Heart left ventricle (tissue), 16 donors: ENCODE data around the gene SEPTIN5. TPM values are rescaled to one million over a fixed set of nuclear protein-coding genes. Genes with fewer than 3 reads are reported as not detected.

Source experiments
- ATAC-seq, 4 donors: fragments of 200-7000 bp; cut with Tn5 transposase; one replicate each; pipeline ENCODE4 v1.9.1; 2020 to 2022; ENCODE audit warnings: moderate library complexity in 4 of 4, mild to moderate bottlenecking in 3 of 4, moderate number of reproducible peaks in 1 of 4
- DNase-seq, 5 donors: peaks; one replicate each; pipeline ENCODE4 v3.0.0-alpha.2; 2020
- H3K27ac ChIP-seq, 12 donors: fragments of 200-600 bp; sonication (generic) in 4 of 12; one replicate each; pipeline versions ENCODE4 v1.5.0 to v1.8.0; 2016 to 2022; ENCODE audit warnings: mild to moderate bottlenecking in 2 of 12
- H3K27me3 ChIP-seq, 9 donors: fragments of 200-600 bp; sonication (generic) in 2 of 9; one replicate each; pipeline versions ENCODE4 v1.5.1 to v1.8.0; 2016 to 2022; ENCODE audit warnings: mild to moderate bottlenecking in 3 of 9
- H3K36me3 ChIP-seq, 9 donors: fragments of 200-600 bp; sonication (generic) in 2 of 9; one replicate each; pipeline versions ENCODE4 v1.5.0 to v1.8.0; 2018 to 2022; ENCODE audit warnings: mild to moderate bottlenecking in 2 of 9
- H3K4me1 ChIP-seq, 12 donors: fragments of 200-600 bp; sonication (generic) in 4 of 12; one replicate each; pipeline versions ENCODE4 v1.5.0 to v1.8.0; 2016 to 2022; ENCODE audit warnings: mild to moderate bottlenecking in 3 of 12
- H3K4me3 ChIP-seq, 12 donors: fragments of 200-600 bp; sonication (generic) in 4 of 12; one replicate each; pipeline versions ENCODE4 v1.5.0 to v1.8.0; 2017 to 2022; ENCODE audit warnings: mild to moderate bottlenecking in 9 of 12, moderate library complexity in 4 of 12
- H3K9me3 ChIP-seq, 12 donors: fragments of 200-600 bp; sonication (generic) in 4 of 12; one replicate each; pipeline versions ENCODE4 v1.5.0 to v1.8.0; 2016 to 2022; ENCODE audit warnings: mild to moderate bottlenecking in 1 of 12
- POLR2A ChIP-seq, 2 donors: fragments of 450-650 bp; IDR thresholded peaks; one replicate each; pipeline ENCODE4 v1.6.1; 2017; ENCODE audit warnings: antibody characterized with exemption in 2 of 2, mild to moderate bottlenecking in 2 of 2, moderate library complexity in 2 of 2
- WGBS, 4 donors: extraction: QIAGEN DNeasy Blood & Tissue Kit in 2 of 4; methylation state at CpG; one replicate each; pipeline versions ENCODE4 v1.1.5 to v1.1.7; 2013 to 2018; 5-methylcytosine and 5-hydroxymethylcytosine counted together
- intact Hi-C, 10 donors: fragments of 100-400 bp; cut with DNase I; formaldehyde crosslinking; loops; one replicate each; pipeline versions ENCODE4 v1.11.1 to v1.14.2; 2022
- polyA plus RNA-seq, 2 donors: library from polyadenylated mRNA; stranded (reverse); fragments of 200-250 nt; gene quantifications; one replicate each; pipeline ENCODE4 v1.2.3, GENCODE V29; 2013
- total RNA-seq, 9 donors: library from RNA; depleted of rRNA in 2 of 9; stranded (reverse); fragments of >200 nt in 2 of 9; fragmentation: NEBNext Ultra II Directional in 3 of 9; extraction: Animal tissue kit (Norgen Biotek cat#: 25700) in 3 of 9; gene quantifications; one replicate each; pipeline versions ENCODE4 v1.1.0 to v1.2.4, GENCODE V29; 2016 to 2023
- TF ChIP-seq, protein P1 (sequence below), 12 donors: fragments of 200-600 bp; sonication (generic) in 4 of 12; IDR thresholded peaks; one replicate each; pipeline versions ENCODE4 v1.5.0 to v1.8.0; 2018 to 2022; ENCODE audit warnings: antibody characterized with exemption in 12 of 12, mild to moderate bottlenecking in 5 of 12
- donor health status: ischemic (EF 13 %, LVEDD 7.1; RV severe dilation, severe dysfunction).
- donor health status: healthy with polysubstance abuse.
- donor health status: DM: no; HTN: yes; CAD: no.
- donor health status: DM: no; HTN: no; CAD: no.
- donor health status: ischemic (EF 25% LVEDD 6.9; RV normal size, moderate dysfunction).
- donor health status: ischemic (EF 25% LVEDD 5.7; RV mildly dilated, moderate dysfunction).
- donor health status: healthy.
- donor health status: DM: yes; HTN: yes; CAD: no.
- donor health status: ischemic (EF 35%, LVEDD 5.7; RV mildly dilated, moderate dysfunction).
- donor health status: nonischemic (EF 11% LVEDD 7.7; RV severe dilation, severe dysfunction).
- donor health status: DM: yes; HTN: yes; CAD: no.
- donor health status: PGD.
- donor health status: ischemic (EF 29% LVEDD 5.4; RV normal size, mild dysfunction).
- donor health status: nonischemic (EF 23%, LVEDD 6.1; RV moderate dilation, normal function).

SEPTIN5 gene
- total and polyA plus RNA-seq, 11 donors = 75.7 to 272 (median 127) TPM

DNA sequence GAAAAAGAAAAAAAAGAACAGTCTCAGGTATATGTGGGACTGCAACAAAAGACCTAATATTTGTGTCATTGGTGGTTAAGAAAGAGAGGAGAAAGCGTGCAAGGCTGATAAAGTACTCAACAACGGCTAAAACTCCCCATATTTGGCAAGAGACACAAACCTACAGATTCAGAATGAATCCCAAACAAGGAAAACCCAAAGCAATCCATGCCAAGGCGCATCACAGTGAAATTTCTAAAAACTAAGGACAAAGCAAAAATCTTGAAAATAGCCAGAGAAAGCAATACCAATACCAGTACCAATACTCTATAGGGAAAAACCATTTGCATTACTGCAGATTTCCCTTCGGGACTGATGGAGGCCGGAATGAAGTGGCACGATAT lies 32.4 kb upstream of the SEPTIN5 start:
- TF ChIP-seq, protein P1, sequence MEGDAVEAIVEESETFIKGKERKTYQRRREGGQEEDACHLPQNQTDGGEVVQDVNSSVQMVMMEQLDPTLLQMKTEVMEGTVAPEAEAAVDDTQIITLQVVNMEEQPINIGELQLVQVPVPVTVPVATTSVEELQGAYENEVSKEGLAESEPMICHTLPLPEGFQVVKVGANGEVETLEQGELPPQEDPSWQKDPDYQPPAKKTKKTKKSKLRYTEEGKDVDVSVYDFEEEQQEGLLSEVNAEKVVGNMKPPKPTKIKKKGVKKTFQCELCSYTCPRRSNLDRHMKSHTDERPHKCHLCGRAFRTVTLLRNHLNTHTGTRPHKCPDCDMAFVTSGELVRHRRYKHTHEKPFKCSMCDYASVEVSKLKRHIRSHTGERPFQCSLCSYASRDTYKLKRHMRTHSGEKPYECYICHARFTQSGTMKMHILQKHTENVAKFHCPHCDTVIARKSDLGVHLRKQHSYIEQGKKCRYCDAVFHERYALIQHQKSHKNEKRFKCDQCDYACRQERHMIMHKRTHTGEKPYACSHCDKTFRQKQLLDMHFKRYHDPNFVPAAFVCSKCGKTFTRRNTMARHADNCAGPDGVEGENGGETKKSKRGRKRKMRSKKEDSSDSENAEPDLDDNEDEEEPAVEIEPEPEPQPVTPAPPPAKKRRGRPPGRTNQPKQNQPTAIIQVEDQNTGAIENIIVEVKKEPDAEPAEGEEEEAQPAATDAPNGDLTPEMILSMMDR (IDR thresholded peaks at IDR 0.05) = no peak
- no peak for TF ChIP-seq POLR2A (IDR thresholded peaks at IDR 0.05)
- DNase-seq = no peak
- no peak overlapping the region for H3K27ac ChIP-seq
- intact Hi-C loops = loop anchor here in 3 of 10 donors (2.0 to 5.0 kb wide), 2 partner anchors 35 kb away; no protein-coding TSS in a partner anchor
- WGBS, 4 donors = 82 to 89% (median 85%) methylated on average over 6 of the region's 6 CpGs
- no peak for ATAC-seq
- H3K36me3 ChIP-seq = no peaks in the 10 kb centered on the region
- no peaks in the 10 kb centered on the region for H3K9me3 ChIP-seq
- H3K4me3 ChIP-seq = no peak overlapping the region
- peaks cover 0 to 5% (median 0%) of the 10 kb centered on the region in 12 donors for H3K4me1 ChIP-seq
- peaks cover 0 to 16% (median 3%) of the 10 kb centered on the region in 9 donors for H3K27me3 ChIP-seq

DNA sequence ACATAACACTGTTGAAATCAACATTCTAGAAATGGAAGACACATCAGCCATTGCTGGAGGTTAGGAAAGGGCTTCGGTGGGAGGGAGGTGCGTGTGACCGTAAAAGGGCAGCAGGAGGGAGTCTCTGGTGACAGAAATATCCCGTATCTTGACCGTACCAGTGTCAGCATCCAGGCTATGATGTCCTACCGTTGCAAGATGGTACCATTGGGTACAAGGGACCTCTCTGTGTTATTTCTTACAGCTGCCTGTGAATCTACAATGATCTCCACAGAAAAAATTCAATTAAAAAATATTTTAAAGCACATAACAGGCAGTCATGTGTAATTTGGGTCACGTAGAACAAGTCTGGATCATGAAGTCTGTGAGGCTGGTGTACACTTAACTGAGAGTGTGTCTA lies 27.4 kb upstream of the SEPTIN5 start:
- H3K4me3 ChIP-seq = no peak overlapping the region
- intact Hi-C loops = no loop called here
- H3K9me3 ChIP-seq = no peaks in the 10 kb centered on the region
- WGBS, 4 donors = 82 to 86% (median 85%) methylated on average over 7 of the region's 7 CpGs
- peaks cover 0 to 16% (median 3%) of the 10 kb centered on the region in 12 donors for H3K4me1 ChIP-seq
- TF ChIP-seq, protein P1 (IDR thresholded peaks at IDR 0.05) = no peak
- TF ChIP-seq POLR2A (IDR thresholded peaks at IDR 0.05) = no peak
- no peak for DNase-seq
- H3K27me3 ChIP-seq = peaks cover 0 to 5% (median 0%) of the 10 kb centered on the region in 9 donors
- ATAC-seq = no peak
- H3K27ac ChIP-seq = no peak overlapping the region
- no peaks in the 10 kb centered on the region for H3K36me3 ChIP-seq

DNA sequence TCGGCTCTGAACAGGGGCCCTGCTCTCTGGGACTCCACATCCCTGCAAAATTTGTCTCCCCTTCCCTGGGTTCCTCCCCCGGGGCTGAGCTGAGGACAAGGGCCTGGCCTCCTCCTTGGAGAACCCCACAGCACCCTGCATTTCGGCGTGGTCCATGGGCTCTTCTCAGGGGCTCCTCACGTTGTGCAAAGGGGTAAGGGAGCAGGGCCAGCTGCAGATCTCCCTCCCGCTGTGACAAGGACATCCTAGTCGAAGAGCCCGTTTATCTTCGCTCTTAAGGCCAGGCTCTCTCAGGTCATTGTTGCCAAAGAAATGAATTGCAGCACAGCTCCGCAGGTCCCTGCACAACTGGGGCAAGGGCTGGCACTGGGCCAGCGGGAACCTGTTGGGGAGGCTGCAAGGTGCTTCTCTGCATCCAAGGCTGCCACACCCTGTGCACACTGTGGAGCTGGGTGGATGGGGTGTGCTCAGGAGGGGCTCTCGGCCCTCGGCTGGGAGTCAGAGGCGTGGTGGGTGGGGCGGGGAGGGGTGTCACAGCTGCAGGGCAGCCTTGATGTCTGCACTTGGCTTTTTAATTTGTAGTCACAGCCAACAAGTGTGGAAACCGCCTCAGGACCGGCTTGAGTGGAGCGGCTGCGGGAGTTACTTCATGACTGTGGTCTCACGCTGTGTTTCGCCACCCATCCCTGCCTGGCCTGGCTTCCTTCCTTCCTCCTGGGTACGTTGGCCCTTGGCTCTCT lies 26.6 kb upstream of the SEPTIN5 start:
- Histone ChIP-seq H3K4me1 (peaks cover 0 to 16% (median 3%) of the 10 kb centered on the region in 12 donors), H3K27me3 (peaks cover 0 to 2% (median 0%) of the 10 kb centered on the region in 9 donors), H3K27ac (no peak overlapping the region), H3K4me3 (no peak overlapping the region), H3K36me3 (no peaks in the 10 kb centered on the region), H3K9me3 (no peaks in the 10 kb centered on the region)
- TF ChIP-seq POLR2A (IDR thresholded peaks at IDR 0.05) = no peak
- TF ChIP-seq, protein P1 (IDR thresholded peaks at IDR 0.05) = no peak
- WGBS, 4 donors = 67 to 71% (median 70%) methylated on average over 21 to 22 of the region's 22 CpGs
- intact Hi-C loops = no loop called here
- ATAC-seq = peak in 3 of 4 donors; percentile 14 to 50 (median 41)
- no peak for DNase-seq

DNA sequence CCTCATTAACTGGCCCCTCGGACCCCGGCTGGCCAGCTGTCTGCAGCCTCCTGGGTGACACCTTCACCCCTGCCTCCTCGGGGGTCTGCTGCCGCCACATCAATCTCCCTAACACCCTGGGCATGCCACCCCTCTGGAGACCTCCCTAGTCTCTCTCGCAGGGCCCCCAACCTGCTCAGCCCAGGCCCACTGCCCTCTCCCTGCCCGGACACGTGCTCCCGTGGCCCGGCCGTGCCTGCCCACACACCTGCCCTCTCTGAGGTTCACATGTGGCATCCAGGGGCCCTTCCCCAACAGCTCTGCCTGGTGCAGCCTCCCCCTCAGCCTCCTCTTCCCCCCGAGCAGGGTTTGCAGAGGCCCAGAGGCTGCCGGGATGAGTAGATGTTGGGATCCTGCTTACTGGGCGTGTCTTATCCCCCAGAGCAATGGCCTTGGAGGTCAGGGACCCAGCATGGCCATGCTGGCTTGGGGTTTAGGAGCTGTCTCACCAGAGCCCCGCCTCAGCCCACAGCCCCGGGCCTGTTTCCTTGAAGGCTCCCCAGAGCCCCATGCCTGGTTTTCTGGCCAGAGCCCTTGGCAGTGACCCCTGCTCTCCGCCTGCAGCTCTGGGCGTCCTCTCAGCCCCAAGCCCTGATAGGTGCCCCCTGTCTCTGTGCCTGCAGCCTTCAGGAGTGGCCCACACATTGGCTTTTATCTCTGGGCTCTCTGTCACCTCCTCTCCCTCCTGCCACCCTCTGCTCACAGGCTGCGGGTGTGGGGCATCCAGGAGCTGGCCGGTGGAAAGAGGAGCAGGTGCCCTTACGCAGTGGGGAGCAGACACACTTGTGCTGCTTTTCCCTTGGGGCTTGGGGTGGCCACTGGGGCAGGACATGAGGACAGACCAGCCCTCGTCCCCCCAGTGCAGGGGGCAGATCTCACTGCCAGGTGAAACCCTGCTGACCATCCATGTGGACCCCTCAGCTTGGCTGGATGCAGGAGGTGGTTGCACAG lies 25.7 kb upstream of the SEPTIN5 start:
- DNase-seq = no peak
- Histone ChIP-seq H3K4me1 (peaks cover 0 to 16% (median 3%) of the 10 kb centered on the region in 12 donors), H3K4me3 (no peak overlapping the region), H3K27ac (no peak overlapping the region), H3K27me3 (no peaks in the 10 kb centered on the region), H3K36me3 (no peaks in the 10 kb centered on the region), H3K9me3 (no peaks in the 10 kb centered on the region)
- WGBS, 4 donors = 75 to 81% (median 78%) methylated on average over 20 to 21 of the region's 21 CpGs
- intact Hi-C loops = no loop called here
- TF ChIP-seq, protein P1 (IDR thresholded peaks at IDR 0.05) = no peak
- no peak for TF ChIP-seq POLR2A (IDR thresholded peaks at IDR 0.05)
- peak in 1 of 4 donors; percentile 22 for ATAC-seq
